ENCODE data around the gene TCF3.

Gene TCF3

GRCh38 chr19:1629256-1629808 is 23.1 kb downstream of the TCF3 start:
- DNase-seq: no peak

- no peak for DNase-seq
Observed at GRCh38 chr19:1627194-1627593, 25.2 kb downstream of the TCF3 start.

- DNase-seq: no peak
Observed at GRCh38 chr19:1626417-1627010, 25.9 kb downstream of the TCF3 start.

GRCh38 chr19:1624458-1624857 is 28.0 kb downstream of the TCF3 start:
- DNase-seq: peak; percentile 22

GRCh38 chr19:1622541-1622940 is 29.9 kb downstream of the TCF3 start:
- DNase-seq: no peak

GRCh38 chr19:1622007-1622406 is 30.4 kb downstream of the TCF3 start:
- no peak for DNase-seq

GRCh38 chr19:1621574-1621973 is 30.8 kb downstream of the TCF3 start:
- no peak for DNase-seq

GRCh38 chr19:1621021-1621420 is 31.4 kb downstream of the TCF3 start:
- no peak for DNase-seq

- DNase-seq: no peak
Observed at GRCh38 chr19:1620502-1620901, 31.9 kb downstream of the TCF3 start.

GRCh38 chr19:1619703-1620102 is 32.7 kb downstream of the TCF3 start:
- DNase-seq: no peak

GRCh38 chr19:1619094-1619439 is 33.3 kb downstream of the TCF3 start:
- DNase-seq: no peak

GRCh38 chr19:1618157-1619093 is 34.0 kb downstream of the TCF3 start:
- DNase-seq: no peak

- DNase-seq: no peak
Observed at GRCh38 chr19:1616875-1617274, 35.5 kb downstream of the TCF3 start.

GRCh38 chr19:1616396-1616795 is 36.0 kb downstream of the TCF3 start:
- DNase-seq: no peak

- DNase-seq: no peak
Observed at GRCh38 chr19:1615156-1615765, 37.2 kb downstream of the TCF3 start.

- DNase-seq: no peak
Observed at GRCh38 chr19:1613808-1614570, 38.4 kb downstream of the TCF3 start.

- no peak for DNase-seq
Observed at GRCh38 chr19:1613146-1613545, 39.3 kb downstream of the TCF3 start.

GRCh38 chr19:1612114-1613086 is 40.0 kb downstream of the TCF3 start:
- DNase-seq: no peak

GRCh38 chr19:1611353-1611752 is 41.1 kb downstream of the TCF3 start:
- DNase-seq: no peak

- DNase-seq: no peak
Observed at GRCh38 chr19:1610579-1610978, 41.8 kb downstream of the TCF3 start.

GRCh38 chr19:1609680-1610474 is 42.5 kb downstream of the TCF3 start:
- no peak for DNase-seq
